Measurements from ENCODE around the gene PFKFB4. TPM values are rescaled to one million over a fixed set of nuclear protein-coding genes. Genes with fewer than 3 reads are reported as not detected.

The PFKFB4 gene
- total and polyA plus RNA-seq, 2 of the 8 experiments (the other 6 are each of a cell fraction or from before 2014, with no cell fraction given): 10.7 to 20.1 TPM

DNA sequence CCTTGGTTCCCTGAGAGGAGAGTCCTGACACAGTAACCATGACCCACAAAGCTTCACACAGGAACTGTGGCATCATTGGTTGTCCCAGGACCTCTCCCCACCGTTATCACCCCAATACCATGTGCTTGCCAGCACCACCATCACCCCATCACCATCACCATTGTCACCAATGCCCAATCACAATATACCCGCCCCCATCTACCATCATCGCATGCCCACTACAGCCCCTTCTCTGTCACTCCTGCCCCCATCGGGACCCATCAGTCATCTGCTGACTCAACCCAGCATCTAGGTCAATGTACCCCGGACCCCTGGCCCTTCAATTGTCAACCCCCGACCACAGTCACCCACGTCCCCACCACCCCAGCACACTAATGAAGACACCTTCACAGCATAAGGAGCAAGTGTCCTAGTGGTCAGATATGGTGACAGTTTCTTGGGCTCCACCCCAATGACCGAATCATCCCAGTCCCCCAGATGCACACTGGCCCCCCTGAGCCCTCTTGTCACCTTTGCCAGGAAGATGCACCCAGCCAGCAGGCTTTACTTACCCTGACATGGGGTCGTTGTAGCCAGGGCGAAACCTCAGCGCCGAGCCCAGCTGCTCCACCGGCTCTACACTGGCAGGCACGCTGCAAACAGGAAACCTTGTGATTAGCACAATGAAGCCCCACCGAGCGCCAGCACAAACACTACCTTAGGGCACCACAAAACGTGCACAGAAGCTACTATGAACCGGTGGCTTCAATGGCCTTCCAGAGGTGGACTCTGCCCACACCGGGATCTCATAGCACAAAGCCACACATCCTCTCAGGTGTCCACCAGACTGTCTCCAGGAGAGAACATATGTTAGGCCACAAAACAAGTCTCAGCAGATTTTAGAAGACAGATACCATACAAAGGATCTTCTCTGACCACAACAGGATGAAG, 77.7 kb downstream of the PFKFB4 start (continued):
- TF ChIP-seq, protein P1, sequence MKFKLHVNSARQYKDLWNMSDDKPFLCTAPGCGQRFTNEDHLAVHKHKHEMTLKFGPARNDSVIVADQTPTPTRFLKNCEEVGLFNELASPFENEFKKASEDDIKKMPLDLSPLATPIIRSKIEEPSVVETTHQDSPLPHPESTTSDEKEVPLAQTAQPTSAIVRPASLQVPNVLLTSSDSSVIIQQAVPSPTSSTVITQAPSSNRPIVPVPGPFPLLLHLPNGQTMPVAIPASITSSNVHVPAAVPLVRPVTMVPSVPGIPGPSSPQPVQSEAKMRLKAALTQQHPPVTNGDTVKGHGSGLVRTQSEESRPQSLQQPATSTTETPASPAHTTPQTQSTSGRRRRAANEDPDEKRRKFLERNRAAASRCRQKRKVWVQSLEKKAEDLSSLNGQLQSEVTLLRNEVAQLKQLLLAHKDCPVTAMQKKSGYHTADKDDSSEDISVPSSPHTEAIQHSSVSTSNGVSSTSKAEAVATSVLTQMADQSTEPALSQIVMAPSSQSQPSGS (IDR thresholded peaks at IDR 0.05; ENCODE audit: low read length): no peak
- no peak for TF ChIP-seq YY1 (IDR thresholded peaks at IDR 0.05; ENCODE audit: low read depth, low read length)
- no peak for TF ChIP-seq NANOG (IDR thresholded peaks at IDR 0.05; ENCODE audit: insufficient read depth, low read depth, low read length, poor library complexity, severe bottlenecking)
- no peak for TF ChIP-seq KDM4A (IDR thresholded peaks at IDR 0.05; ENCODE audit: low read depth, low read length, severe bottlenecking)
- TF ChIP-seq HDAC6 (IDR thresholded peaks at IDR 0.05; ENCODE audit: low read depth, low read length): no peak
- no peak for TF ChIP-seq TCF12 (IDR thresholded peaks at IDR 0.05; ENCODE audit: low read depth, low read length)
- TF ChIP-seq SRF (IDR thresholded peaks at IDR 0.05; ENCODE audit: low read depth, low read length): no peak
- TF ChIP-seq TAF7 (optimal IDR thresholded peaks at IDR 0.05; ENCODE audit: borderline replicate concordance, low read depth, low read length): no peak
- no peak for TF ChIP-seq SIN3A (conservative IDR thresholded peaks at IDR 0.05 in 1 of 2, IDR thresholded peaks at IDR 0.05 in 1 of 2; ENCODE audit: low read depth in 1 of 2, low read length in 2 of 2)
- no peak for TF ChIP-seq CBX8 (IDR thresholded peaks at IDR 0.05; ENCODE audit: borderline replicate concordance, low read depth, low read length)

All from H1 (cell line).